PC-3 (cell line): ENCODE results near the gene TTC7B. TPM values are rescaled to one million over a fixed set of nuclear protein-coding genes. Genes with fewer than 3 reads are reported as not detected.

Source experiments
- ATAC-seq: fragments of 200-7000 bp; cut with Tn5 transposase; 2 replicates; pipeline ENCODE4 v1.9.1; 2020; ENCODE audit warnings: mild to moderate bottlenecking, moderate library complexity
- BruUV-seq: library from RNA; stranded (reverse); fragments of 400-500 nt; replicated peaks from 2 replicates; lab custom pipeline; 2021; lab: Mats Ljungman, UMichigan
- CTCF ChIA-PET: fragments of 300-600 bp; sonication (Branson Sonifier 250); formaldehyde crosslinking; loops from one replicate; lab custom pipeline; 2022; ENCODE audit warnings: antibody characterized with exemption; lab: Charles Lee
- POLR2A ChIA-PET: fragments of 300-600 bp; sonication (Branson Sonifier 250); formaldehyde crosslinking; loops from one replicate; lab custom pipeline; 2022; ENCODE audit warnings: antibody characterized with exemption; ENCODE audit not compliant: unreplicated experiment; lab: Charles Lee
- DNase-seq: peaks from one replicate; pipeline ENCODE4 v3.0.0-alpha.2; 2015
- H2AFZ ChIP-seq: fragments of 300-600 bp; sonication (generic); 2 replicates; pipeline ENCODE4 v1.6.0; 2016; ENCODE audit warnings: antibody characterized with exemption, low read length
- H3F3A ChIP-seq: fragments of 300-600 bp; sonication (generic); one replicate; pipeline ENCODE4 v1.6.0; 2017; ENCODE audit warnings: antibody characterized with exemption, low read length, control low read depth, mild to moderate bottlenecking; ENCODE audit not compliant: unreplicated experiment
- H3K27ac ChIP-seq: fragments of 300-600 bp; sonication (generic); 2 replicates; pipeline ENCODE4 v1.5.1; 2016; ENCODE audit warnings: mild to moderate bottlenecking, low read length
- H3K27me3 ChIP-seq: fragments of 300-600 bp; sonication (generic); 2 replicates; pipeline ENCODE4 v1.6.1; 2016; ENCODE audit warnings: low read length, mixed read lengths
- H3K36me3 ChIP-seq: fragments of 300-600 bp; sonication (generic); 2 replicates; pipeline ENCODE4 v1.6.1; 2016; ENCODE audit warnings: low read depth, mixed run types, low read length, mixed read lengths
- H3K4me1 ChIP-seq: fragments of 300-600 bp; sonication (generic); 2 replicates; pipeline ENCODE4 v1.5.1; 2016; ENCODE audit warnings: low read length; ENCODE audit not compliant: insufficient read depth
- H3K4me2 ChIP-seq: fragments of 300-600 bp; sonication (generic); 2 replicates; pipeline ENCODE4 v1.6.0; 2016; ENCODE audit warnings: low read length
- H3K4me3 ChIP-seq: fragments of 300-600 bp; sonication (generic); 2 replicates; pipeline ENCODE4 v1.5.1; 2016; ENCODE audit warnings: mild to moderate bottlenecking, low read length, mixed read lengths
- H3K79me2 ChIP-seq: fragments of 300-600 bp; sonication (generic); 2 replicates; pipeline ENCODE4 v1.6.1; 2017; ENCODE audit warnings: low read length, mixed read lengths
- H3K9ac ChIP-seq: fragments of 300-600 bp; sonication (generic); 2 replicates; pipeline ENCODE4 v1.6.0; 2016; ENCODE audit warnings: mild to moderate bottlenecking, low read length
- H3K9me2 ChIP-seq: fragments of 300-600 bp; sonication (generic); replicated peaks from 2 replicates; pipeline ENCODE4 v1.6.1; 2016; ENCODE audit warnings: mixed run types, low read length, mixed read lengths
- H3K9me3 ChIP-seq: fragments of 300-600 bp; sonication (generic); 2 replicates; pipeline ENCODE4 v1.6.1; 2016; ENCODE audit warnings: low read length, mixed read lengths
- H4K20me1 ChIP-seq: fragments of 300-600 bp; sonication (generic); 2 replicates; pipeline ENCODE4 v1.6.1; 2016; ENCODE audit warnings: low read length, mixed read lengths
- CTCF ChIP-seq: fragments of 300-600 bp; sonication (generic); conservative IDR thresholded peaks from 2 replicates; pipeline ENCODE4 v1.5.1; 2017; ENCODE audit warnings: antibody characterized with exemption, low read depth, mild to moderate bottlenecking, low read length
- EZH2 ChIP-seq: fragments of 300-600 bp; sonication (generic); IDR thresholded peaks from one replicate; pipeline ENCODE4 v1.6.1; 2017; ENCODE audit warnings: antibody characterized with exemption, mild to moderate bottlenecking, low read length; ENCODE audit not compliant: unreplicated experiment
- EZH2phosphoT487 ChIP-seq: fragments of 300-600 bp; sonication (generic); IDR thresholded peaks from 2 replicates; pipeline ENCODE4 v1.6.1; 2018; ENCODE audit warnings: mild to moderate bottlenecking, antibody characterized with exemption, low read length, borderline replicate concordance
- intact Hi-C: fragments of 100-400 bp; cut with micrococcal nuclease; formaldehyde crosslinking; loops from 2 replicates; pipeline ENCODE4 v1.9.0; 2023
- total RNA-seq: library from RNA; depleted of rRNA; stranded (reverse); fragments of >200 nt; gene quantifications from 2 replicates; pipeline ENCODE4 v1.2.3, GENCODE V29; 2014

The TTC7B gene
- total RNA-seq, 1 experiment from 2014 or later: 45.6 TPM

DNA sequence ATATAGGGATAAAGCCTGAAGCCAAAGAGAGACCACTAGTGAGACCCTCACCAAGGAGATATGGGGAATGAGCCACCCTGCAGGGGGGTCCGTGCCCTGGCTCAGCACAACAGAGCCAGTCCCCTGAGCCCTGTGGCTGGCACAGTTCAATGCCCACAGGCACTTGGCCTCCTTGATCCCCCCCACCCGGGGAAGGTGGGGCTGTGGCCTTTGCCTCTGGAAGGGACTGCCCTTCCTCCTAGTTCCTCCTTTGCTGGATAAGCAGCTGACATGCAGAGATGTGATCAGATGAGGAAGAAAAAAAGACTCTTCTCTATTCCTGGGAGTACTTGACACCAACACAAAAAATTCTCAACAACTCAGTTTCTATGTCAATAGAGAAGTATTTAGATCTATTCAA is 19.9 kb downstream of the TTC7B start:
- no peak for DNase-seq
- no TSS peak for BruUV-seq
- H3K79me2 ChIP-seq: peaks cover 6% of the 10 kb centered on the region; the same call in 1 of the 2 replicates
- no peaks in the 10 kb centered on the region for H3K9me3 ChIP-seq
- no peak overlapping the region for H2AFZ ChIP-seq
- ChIA-PET CTCF (interaction anchor here (1.1 kb wide), 1 partner anchor 19 kb away, joined by 4 read pairs; no protein-coding TSS in a partner anchor), POLR2A (interaction anchor here (0.7 kb wide), 1 partner anchor 73 kb away, joined by 4 read pairs; no protein-coding TSS in a partner anchor)
- H3K9me2 ChIP-seq: no peaks in the 10 kb centered on the region
- intact Hi-C loops: no loop called here
- H3K9ac ChIP-seq: no peak overlapping the region
- H3K27ac ChIP-seq: peak overlapping the region; percentile 46
- H3K36me3 ChIP-seq: no peaks in the 10 kb centered on the region
- H3K27me3 ChIP-seq: no peaks in the 10 kb centered on the region
- no peak overlapping the region for H3K4me3 ChIP-seq
- TF ChIP-seq CTCF: no peak
- no peak for ATAC-seq
- no peaks in the 10 kb centered on the region for H3F3A ChIP-seq
- H3K4me2 ChIP-seq: no peak overlapping the region
- peaks cover 16% of the 10 kb centered on the region for H3K4me1 ChIP-seq
- H4K20me1 ChIP-seq: no peaks in the 10 kb centered on the region

DNA sequence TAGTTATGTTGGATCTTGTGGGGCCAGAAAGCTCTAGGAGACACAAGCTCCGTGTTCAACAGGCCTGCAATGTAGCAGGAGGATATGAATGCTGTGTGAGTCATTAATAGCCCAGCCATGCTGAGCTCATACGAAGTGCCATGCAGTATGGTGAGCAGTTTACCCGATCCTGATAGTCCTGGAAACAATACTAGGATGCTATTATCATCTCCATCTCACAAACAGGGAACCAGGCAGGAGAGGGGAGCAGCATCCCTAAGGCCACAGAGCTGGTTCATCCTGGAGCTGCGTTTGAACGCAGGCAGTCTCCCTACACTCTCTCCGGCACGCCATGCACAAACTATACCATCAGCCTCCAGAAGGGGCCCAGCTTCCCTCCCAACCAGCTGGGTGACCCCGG is 20.5 kb downstream of the TTC7B start:
- intact Hi-C loops: loop anchor here (1.0 kb wide), 1 partner anchor 33 kb away; no protein-coding TSS in a partner anchor
- H2AFZ ChIP-seq: no peak overlapping the region
- ATAC-seq (peak; percentile 100), DNase-seq (peak; percentile 91)
- H3K4me3 ChIP-seq: no peak overlapping the region
- BruUV-seq: no TSS peak
- peak overlapping the region; percentile 60 for H3K4me2 ChIP-seq
- no peaks in the 10 kb centered on the region for H3K27me3 ChIP-seq
- peaks cover 6% of the 10 kb centered on the region; the same call in 1 of the 2 replicates for H3K79me2 ChIP-seq
- peaks cover 16% of the 10 kb centered on the region for H3K4me1 ChIP-seq
- POLR2A ChIA-PET: interaction anchor here (0.5 to 0.8 kb wide), 5 partner anchors 37 to 107 kb away, joined by 3 to 4 read pairs (median 3); no protein-coding TSS in a partner anchor
- peak overlapping the region; percentile 72 for H3K27ac ChIP-seq
- no peaks in the 10 kb centered on the region for H4K20me1 ChIP-seq
- TF ChIP-seq CTCF (no peak), EZH2phosphoT487 (no peak), EZH2 (no peak)
- no peaks in the 10 kb centered on the region for H3F3A ChIP-seq
- 0 out of 2 replicates have a peak overlapping the region, but pooled peaks have one; percentile 26 for H3K9ac ChIP-seq
- CTCF ChIA-PET: interaction anchor here (0.9 to 1.2 kb wide), 4 partner anchors 13 to 37 kb away, joined by 3 to 7 read pairs (median 4); no protein-coding TSS in a partner anchor
- no peaks in the 10 kb centered on the region for H3K9me3 ChIP-seq
- H3K36me3 ChIP-seq: no peaks in the 10 kb centered on the region
- no peaks in the 10 kb centered on the region for H3K9me2 ChIP-seq

DNA sequence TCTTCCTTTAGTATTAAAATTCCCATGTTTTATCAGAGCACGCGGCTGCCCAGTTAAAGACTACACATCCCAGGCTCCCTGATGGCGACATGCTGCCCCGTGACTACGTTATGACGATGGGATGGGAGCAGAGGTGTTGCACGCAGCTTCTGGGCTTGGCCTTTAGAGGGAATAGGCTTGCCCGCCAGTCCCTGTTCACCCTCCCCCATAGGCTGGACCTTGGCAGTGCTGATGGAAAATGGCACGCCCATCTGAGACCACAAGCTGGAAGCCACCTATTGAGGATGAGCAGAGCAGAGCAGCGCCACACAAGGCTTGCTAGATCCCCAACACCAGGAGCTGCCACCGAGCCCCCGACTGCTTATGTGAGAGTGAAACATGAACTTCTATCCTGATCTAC is 24.7 kb downstream of the TTC7B start:
- DNase-seq: no peak
- H3K4me3 ChIP-seq: no peak overlapping the region
- no peaks in the 10 kb centered on the region for H3K27me3 ChIP-seq
- no peak overlapping the region for H3K27ac ChIP-seq
- no peak for TF ChIP-seq EZH2phosphoT487
- TF ChIP-seq CTCF: no peak
- TF ChIP-seq EZH2: no peak
- H3K4me1 ChIP-seq: peaks cover 16% of the 10 kb centered on the region
- H4K20me1 ChIP-seq: no peaks in the 10 kb centered on the region
- ChIA-PET CTCF (no interaction called here), POLR2A (no interaction called here)
- no peak for ATAC-seq
- no peaks in the 10 kb centered on the region for H3F3A ChIP-seq
- H3K9ac ChIP-seq: no peak overlapping the region
- peaks cover 6% of the 10 kb centered on the region; the same call in 1 of the 2 replicates for H3K79me2 ChIP-seq
- no peaks in the 10 kb centered on the region for H3K9me3 ChIP-seq
- no TSS peak for BruUV-seq
- no peak overlapping the region for H2AFZ ChIP-seq
- H3K36me3 ChIP-seq: no peaks in the 10 kb centered on the region
- no peaks in the 10 kb centered on the region for H3K9me2 ChIP-seq
- intact Hi-C loops: no loop called here
- no peak overlapping the region for H3K4me2 ChIP-seq
